NCI-H748 (cell line): ENCODE measurements around the gene ARL14.
"Not testable (repeated sequence)": the region's sequence is repeated elsewhere in the genome, so short reads cannot be mapped to it uniquely, and the experiment has no call there.

Experiments
- DNase-seq: peaks from one replicate; lab custom pipeline; 2025; ENCODE audit not compliant: unreplicated experiment; lab: John Stamatoyannopoulos, UW

ARL14 gene

DNA sequence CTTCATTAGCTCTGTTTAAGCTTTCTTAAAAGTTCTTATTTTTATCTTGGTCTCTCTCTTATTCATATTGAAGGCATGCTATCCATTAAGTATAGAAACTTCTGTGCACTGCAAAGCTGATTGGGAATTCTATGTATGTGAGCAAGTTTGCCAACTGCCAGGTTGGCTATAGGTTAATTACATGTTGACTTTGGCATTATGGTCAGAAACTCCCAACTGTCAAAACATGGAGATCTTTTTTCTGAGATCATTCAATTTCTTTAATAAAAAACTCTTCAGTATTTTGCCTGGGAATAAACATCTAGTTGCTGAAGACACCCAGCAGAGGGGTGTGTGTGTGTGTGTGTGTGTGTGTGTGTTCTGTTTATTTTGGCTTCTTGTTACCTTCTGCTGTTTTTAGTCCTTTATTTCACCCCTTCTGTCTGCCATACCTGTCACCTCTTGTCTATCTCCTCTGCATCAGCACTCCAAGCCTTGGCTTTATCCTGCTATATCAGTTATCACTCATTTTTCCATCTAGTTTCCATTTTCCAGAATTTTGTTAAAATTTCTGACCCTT is 1.3 kb upstream of the ARL14 start:
- DNase-seq: peak; percentile 57

GRCh38 chr3:160677459-160677881 is 510 bp downstream of the ARL14 start:
- no peak for DNase-seq

DNA sequence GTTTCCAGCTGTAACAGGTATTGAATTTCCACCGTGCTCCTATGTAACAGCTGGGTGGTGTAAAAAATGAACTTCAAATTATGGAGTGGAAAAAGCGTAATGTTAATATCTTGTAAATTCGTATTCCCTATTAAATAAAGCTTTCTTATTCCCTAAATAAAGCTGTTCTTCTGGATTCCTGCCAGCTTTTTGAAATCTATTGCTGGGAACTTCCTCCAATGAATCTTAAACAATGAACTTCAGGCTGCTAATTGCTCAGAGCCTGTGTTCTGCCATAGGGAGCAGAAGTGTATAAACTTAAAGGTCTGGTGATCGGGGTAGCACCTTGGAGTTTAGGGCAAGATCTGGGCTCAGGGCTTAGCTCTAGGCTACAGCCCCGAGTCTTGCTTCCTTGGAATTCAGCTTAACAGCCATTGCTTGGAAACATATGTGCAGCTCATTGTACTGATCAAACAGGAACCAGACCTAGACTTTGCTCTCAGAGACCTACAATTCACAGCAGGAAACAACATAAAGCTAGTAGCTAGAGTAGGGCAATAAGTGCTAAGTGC is 1.4 kb downstream of the ARL14 start:
- no peak for DNase-seq

DNA sequence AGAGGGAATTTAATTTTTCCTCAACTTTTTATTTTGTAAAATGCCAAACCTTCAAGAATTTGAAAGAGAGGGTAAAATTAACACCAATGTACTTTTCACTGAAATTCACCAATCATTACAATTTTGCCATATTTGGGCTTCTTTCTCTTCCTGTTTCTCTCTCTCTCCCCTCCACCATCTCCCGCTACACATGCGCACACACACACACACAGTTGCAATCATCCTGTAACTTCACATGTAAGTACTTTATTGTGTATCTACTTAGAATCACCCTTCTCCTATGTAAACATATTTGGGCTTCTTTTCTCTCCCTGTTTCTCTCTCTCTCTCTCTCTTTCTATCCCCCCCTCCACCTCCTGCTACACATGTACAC is 7.4 kb downstream of the ARL14 start:
- DNase-seq: no peak

GRCh38 chr3:160685144-160685766 is 8.3 kb downstream of the ARL14 start:
- DNase-seq: no peak

DNA sequence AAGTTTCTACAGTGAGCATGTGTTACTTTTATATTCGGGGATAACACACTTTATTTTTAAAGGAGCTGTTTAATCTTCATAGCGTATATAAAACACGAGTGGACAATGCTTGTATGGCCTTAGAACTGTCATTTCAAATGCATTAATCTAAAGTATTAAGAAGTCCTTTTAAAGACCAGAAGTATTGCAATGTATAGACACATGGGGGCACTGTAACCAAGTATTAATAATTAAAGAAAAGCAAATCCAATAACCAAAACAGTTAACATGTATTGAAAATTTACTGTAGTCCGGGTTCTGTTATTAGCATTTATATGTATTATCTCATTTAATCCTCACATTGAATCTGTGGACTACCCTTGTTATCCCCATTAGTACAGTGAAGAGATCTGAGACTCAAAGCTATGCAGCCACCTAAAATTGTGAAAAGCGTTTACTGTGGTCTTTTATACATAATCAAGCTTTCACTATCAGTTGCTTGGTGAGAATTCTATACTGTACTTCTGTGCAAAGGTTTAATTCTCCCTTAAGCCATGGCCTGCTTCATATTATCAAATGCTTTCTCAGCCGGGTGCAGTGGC is 10.1 kb downstream of the ARL14 start:
- peak; percentile 24 for DNase-seq

GRCh38 chr3:160691151-160691550 is 14.2 kb downstream of the ARL14 start:
- DNase-seq: no peak

- peak; percentile 8 for DNase-seq
Observed at GRCh38 chr3:160691962-160692361, 15.0 kb downstream of the ARL14 start.

DNA sequence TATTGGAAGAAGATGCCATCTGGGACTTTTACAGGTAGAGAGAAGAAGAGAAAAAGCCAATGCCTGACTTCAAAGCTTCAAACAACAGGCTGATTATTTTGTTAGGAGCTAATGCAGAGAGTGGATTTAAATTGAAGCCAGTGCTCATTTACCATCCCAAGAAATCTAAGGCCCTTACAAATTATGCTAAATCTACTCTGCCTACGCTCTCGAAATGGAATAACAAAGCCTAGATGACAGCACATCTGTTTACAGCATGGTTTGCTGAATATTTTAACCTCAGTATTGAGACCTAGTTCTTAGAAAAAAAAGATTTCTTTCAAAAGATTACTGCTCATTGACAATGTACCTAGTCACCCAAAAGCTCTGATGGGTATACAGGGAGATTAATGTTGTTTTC is 16.2 kb downstream of the ARL14 start:
- DNase-seq: no peak

GRCh38 chr3:160694345-160694744 is 17.4 kb downstream of the ARL14 start:
- DNase-seq: no peak

- no peak for DNase-seq
Observed at GRCh38 chr3:160695003-160695402, 18.0 kb downstream of the ARL14 start.

DNA sequence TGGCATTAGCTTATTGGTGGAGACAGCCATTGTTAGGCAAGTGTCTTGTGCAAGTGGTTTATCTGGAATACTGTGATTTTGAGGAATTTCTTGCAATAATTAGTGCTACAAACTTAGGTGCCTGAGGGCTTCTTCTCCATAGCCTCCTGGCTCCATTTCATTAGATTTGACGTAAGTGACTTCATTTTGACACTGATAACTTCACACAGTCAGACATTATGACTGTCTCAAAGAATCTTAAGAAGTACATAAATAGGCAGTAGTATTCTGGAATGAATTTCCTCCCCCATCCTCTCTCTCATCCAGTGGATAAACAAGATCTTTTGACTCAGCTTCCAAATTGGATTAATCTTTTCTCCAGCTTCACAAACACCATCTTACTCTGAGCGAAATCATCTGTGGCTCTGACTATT is 19.0 kb downstream of the ARL14 start:
- DNase-seq: no peak

GRCh38 chr3:160697637-160698380 is 20.8 kb downstream of the ARL14 start:
- DNase-seq: peak; percentile 60

DNA sequence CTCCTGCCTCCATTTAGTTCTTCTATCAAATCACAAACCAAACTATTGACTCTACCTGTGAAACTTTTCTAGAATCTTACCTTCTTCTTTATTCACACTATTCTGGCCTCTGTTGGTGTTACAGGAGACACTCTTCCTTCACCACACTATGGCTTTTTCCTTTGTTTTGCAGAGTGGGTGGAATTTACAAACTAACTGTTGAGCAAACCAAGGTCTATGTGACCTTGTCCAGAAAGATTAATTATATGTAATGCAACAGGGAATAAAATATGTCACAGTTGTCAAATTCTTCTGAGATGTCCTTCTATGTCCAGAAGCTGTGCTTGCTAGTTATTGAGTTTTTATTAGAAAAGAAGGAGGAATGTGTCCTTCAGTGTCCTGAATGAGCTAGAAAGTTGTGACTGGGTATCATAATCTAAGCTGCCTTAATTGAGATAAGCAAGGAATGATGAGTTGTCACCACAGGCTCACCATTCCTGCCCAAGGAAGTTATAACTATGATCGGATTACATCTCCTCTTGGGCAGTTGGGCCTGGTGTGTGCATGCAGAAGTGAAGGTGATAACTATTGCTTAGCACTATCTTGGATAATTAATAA is 21.7 kb downstream of the ARL14 start:
- DNase-seq: no peak

DNA sequence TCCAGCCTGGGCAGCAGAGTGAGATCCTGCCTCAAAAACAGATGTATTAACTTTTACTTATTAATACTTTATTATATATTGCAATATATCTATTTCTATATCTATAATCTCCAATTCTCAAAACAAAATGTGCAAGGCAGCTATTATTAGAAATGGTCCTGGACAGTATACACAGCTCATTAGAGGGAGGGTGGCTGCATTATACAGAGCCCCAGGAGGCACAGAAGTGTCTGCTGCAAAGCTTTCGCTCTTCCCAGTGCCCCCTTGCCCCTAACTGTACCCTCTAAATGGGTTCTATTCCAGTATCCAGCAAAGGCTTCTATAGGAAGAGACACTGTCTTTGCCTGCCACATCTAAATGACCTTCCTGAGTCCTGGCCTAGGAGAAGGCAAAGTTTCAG is 24.5 kb downstream of the ARL14 start:
- no peak for DNase-seq

- DNase-seq: no peak
Observed at GRCh38 chr3:160702290-160702689, 25.3 kb downstream of the ARL14 start.

- no peak for DNase-seq
Observed at GRCh38 chr3:160703974-160704373, 27.0 kb downstream of the ARL14 start.

GRCh38 chr3:160707187-160707794 is 30.3 kb downstream of the ARL14 start:
- DNase-seq: peak; percentile 64

GRCh38 chr3:160709477-160710182 is 32.7 kb downstream of the ARL14 start:
- DNase-seq: no peak

DNA sequence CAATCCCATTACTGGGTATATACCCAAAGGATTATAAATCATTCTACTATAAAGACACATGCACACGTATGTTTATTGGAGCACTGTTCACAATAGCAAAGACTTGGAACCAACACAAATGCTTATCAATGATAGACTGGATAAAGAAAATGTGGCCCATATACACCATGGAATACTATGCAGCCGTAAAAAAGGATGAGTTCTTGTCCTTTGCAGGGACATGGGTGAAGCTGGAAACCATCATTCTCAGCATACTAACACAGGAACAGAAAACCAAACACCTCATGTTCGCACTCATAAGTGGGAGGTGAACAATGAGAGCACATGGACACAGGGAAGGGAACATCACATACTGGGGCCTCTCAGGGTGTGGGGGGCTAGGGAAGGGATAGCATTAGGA is 36.2 kb downstream of the ARL14 start:
- DNase-seq: not testable (repeated sequence)
